Tongue (tissue), 2 donors: ENCODE measurements around the gene CTDSPL. TPM values are rescaled to one million over a fixed set of nuclear protein-coding genes. Genes with fewer than 3 reads are reported as not detected.

Source experiments
- DNase-seq: peaks from one replicate; pipeline ENCODE4 v3.0.0-alpha.2; 2015
- total RNA-seq: library from RNA; depleted of rRNA; stranded (reverse); fragments of >200 nt; gene quantifications from one replicate; pipeline ENCODE4 v1.2.3, GENCODE V29; 2014

The CTDSPL gene
- total RNA-seq, 1 donor from 2014 or later: 29.4 TPM

- DNase-seq: peak; percentile 55
Observed at GRCh38 chr3:37891227-37891626, 29.5 kb downstream of the CTDSPL start.

DNA sequence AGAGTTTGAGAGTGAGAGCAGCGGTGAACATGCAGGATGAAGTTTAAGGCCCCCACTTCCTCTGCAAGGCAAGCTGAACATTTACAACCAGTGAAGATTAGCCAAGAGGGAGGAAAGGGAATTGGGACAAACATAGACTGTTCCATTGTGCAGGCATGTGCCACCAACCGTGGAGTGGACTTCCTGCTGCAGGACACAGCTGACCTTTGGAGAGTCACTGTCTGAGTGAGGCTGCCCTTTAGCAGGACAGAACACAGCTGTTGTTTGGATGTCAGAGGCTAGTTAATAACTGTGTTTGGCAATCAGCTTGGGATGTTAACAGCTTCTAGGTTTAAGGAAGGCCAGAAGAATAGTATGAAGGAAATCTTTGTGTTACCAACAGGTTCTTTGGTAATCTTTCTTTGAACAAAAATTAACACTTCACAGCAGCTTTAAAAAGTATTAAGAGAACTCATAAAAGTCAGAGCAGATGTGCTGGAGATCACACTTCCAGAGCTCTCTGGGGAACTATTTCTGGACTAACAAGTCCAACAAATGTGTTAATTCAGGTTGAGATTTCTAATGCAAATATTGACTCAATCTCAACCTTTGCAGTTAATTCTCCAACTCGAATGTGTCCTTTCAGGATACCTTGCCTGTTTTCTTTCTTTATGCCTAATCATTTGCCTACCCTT is 31.4 kb downstream of the CTDSPL start:
- peak; percentile 37 for DNase-seq

DNA sequence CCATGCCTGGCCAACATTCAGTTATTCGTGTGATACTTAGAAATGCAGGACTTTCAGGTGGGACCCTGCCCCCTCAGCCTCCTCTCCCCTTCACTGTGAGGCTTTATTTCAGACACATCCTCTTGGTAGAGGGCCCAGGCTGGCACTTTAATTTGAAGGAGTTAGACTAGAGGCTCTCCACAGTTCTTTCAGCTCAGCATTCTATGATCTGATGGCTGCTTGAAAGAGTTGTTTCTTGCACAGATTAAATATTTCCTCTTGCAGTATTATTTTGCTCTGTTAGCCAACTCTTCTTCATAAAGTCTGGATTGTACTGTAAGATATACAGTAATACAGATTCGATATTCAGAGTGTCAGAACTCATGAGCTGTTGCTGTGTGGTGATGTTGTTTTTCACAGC is 35.1 kb downstream of the CTDSPL start:
- DNase-seq: no peak

GRCh38 chr3:37897763-37898162 is 36.1 kb downstream of the CTDSPL start:
- DNase-seq: no peak

DNA sequence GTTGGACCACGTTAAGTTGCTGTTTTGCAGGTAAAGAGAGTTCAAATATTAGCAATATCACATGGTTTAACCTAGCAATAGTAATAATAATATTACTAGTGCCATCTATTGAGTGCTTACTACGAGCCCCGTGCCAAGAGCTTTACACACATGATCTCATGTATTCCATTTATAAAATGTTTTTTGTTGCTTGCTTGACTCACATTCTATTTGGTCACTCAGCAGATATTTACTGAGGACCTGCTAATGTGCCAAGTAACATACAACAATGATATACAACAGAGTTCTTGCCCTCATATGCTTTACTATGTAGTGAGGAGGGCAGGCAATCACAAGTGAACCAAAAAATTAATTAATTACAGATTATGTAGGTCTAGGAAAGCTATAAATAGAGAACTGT is 36.7 kb downstream of the CTDSPL start:
- no peak for DNase-seq

DNA sequence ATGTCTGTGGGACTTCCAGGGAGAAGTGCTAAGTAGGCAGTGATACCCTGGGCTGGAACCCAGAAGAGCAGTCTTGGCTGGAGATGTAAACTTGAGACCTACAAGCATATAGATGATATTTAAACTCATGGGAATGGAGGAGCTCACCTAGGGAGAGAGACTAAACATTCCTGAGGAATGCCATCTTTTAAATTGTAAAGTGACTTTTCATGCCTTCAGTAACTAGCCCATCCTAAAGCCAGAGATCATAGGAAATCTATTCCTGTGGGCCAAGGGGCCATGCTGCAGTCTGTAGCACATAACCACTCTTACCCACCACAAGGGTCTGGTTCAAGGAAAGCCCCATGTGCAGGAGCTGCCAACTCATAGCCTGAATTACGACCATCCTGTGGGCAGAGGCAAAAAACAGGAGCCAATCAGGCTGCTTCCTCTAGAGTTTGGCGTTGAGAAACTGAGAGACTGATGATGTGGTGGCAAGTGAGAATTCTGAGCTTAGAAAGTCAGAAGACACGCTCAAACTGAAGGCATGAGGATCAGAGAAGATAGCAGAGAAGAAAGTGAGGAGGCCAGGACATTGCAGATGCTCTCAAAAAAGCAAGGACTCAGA is 37.5 kb downstream of the CTDSPL start:
- DNase-seq: no peak

- DNase-seq: no peak
Observed at GRCh38 chr3:37899711-37900306, 38.1 kb downstream of the CTDSPL start.

DNA sequence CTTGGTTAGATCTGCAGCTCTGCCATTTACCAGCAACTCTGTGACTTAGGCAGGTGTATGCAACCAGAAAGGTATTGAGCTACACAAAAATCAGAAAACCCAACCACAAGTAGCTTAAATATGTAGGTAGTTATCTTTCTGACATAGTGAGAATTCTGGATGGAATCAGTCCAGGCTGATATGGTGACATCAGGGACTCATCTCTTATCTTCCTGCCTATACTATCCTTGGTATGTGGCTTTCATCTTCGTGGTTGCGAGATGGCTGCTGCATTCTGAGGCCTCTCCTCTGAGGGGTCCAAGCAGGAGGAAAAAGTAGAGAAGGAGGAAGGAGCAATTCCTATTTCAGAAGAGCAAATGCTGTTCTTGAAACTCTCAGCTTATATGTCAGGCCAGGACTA is 40.0 kb downstream of the CTDSPL start:
- no peak for DNase-seq

GRCh38 chr3:37902674-37903073 is 41.0 kb downstream of the CTDSPL start:
- DNase-seq: no peak

GRCh38 chr3:37903320-37903719 is 41.6 kb downstream of the CTDSPL start:
- DNase-seq: no peak

- DNase-seq: no peak
Observed at GRCh38 chr3:37903734-37904133, 42.1 kb downstream of the CTDSPL start.

DNA sequence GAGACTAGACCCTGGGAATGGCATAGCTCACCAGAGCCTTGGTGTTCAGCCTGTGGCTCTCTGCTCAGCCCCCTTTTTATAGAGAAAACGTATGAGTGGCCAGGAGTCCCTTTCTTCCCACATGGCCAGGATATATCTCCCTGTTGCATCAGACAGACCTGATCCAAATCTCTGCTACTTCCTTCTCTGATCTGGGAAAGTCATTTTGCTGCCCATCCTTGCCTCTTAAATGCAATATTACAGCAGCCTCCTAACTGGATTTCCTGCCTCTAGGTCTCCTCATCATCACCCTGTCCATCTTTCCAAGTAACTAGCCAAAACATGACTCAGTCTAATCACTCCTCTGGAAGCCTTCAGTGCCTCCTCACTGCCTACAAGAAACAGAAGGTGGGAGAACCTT is 42.9 kb downstream of the CTDSPL start:
- DNase-seq: no peak

DNA sequence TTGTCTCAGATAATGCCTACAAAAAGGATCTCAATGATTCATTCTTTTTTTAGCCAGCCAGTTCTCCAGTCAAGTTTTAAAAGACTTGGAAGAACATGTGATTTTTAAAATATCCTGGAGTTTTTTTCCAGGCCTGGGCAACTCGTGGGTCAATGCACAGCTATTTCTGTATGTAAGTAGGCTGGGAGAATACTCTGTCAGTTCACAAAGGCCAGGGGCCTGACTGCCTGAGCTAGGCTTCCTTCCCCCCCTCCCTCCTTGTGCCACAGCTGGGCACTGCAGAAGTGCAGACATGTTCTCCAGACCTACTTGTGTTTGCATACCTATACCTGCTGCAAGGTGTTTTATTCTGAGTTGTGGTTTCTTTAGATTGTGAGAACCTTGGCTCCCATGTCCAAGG is 43.7 kb downstream of the CTDSPL start:
- no peak for DNase-seq

DNA sequence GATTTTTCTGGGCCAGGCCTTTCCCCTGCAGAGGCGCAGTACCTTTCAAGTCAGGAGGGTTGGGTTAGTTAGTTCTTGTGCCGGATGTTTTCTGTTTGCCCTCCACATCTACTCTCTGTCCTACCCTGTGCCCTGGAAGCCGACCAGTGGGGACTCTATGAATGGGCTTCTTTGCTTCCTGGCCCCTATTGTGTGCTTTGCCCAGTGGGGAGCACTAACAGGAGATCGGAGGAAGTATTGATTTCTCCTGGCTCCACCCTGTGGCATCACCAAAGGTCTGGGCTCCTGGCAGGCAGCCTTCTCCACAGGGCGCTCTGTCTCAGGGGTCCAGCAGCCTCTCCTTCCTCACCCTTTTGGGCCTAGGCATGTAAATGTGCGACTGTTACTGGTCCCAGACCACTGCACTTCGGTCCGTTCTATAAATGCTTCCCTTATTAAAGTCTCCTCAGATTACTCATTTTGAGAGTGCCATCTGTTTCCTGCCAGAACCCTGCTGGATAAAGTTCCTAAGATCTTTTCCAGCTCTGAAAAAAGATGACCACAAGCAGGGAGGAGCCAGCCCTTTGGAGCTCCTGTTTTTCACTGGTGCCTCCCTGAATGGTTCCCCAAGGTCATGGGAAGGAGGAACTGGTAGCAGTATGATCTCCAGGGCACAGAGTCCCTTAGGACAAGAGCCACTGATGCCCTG is 44.5 kb downstream of the CTDSPL start:
- DNase-seq: peak; percentile 73

DNA sequence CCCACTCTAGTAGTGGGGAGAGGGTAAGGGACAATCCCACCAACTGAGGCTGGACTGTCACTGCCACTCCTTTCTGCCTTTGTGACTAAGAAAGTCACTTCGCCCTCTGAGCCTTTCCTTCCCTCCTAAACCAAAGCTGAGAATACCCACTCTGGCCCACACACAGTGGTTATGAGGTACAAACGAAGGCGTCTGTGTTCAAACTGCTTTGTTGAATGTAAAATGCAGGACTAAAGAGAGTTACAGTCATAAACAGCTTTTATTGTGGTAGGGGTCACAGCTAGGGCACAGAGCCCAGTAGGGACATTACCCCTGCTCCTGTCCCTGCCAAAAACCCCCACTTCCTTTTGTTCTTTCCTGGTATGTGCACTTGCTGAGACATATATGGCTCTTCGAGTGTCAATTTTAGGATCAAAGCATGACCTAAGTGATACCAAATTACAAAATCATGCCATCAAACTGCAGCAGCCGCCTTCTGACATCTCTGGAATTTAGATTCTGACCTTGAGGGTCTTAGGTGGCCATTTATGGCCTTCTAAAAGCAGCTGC is 45.1 kb downstream of the CTDSPL start:
- peak; percentile 26 for DNase-seq

DNA sequence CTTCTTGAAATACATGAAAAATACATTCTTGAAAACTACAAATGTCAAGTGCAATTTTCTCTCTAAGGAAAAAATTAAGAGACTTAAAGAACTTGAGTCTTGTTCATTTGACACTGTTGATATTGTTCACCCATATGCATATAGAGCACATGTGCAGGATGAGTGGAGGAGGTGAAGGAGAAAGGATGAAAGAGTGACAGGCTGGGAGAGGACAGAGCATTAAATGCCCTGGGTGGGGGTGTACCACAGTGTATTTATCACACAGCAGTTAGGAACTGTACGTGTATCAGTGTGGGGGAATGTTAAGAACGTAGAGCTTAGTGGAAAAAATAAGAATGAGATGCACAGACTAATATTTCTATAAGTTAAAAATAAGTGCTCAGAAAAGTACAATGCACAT is 45.7 kb downstream of the CTDSPL start:
- no peak for DNase-seq

- DNase-seq: peak; percentile 41
Observed at GRCh38 chr3:37907906-37908305, 46.2 kb downstream of the CTDSPL start.

GRCh38 chr3:37909067-37909911 is 47.6 kb downstream of the CTDSPL start:
- no peak for DNase-seq

DNA sequence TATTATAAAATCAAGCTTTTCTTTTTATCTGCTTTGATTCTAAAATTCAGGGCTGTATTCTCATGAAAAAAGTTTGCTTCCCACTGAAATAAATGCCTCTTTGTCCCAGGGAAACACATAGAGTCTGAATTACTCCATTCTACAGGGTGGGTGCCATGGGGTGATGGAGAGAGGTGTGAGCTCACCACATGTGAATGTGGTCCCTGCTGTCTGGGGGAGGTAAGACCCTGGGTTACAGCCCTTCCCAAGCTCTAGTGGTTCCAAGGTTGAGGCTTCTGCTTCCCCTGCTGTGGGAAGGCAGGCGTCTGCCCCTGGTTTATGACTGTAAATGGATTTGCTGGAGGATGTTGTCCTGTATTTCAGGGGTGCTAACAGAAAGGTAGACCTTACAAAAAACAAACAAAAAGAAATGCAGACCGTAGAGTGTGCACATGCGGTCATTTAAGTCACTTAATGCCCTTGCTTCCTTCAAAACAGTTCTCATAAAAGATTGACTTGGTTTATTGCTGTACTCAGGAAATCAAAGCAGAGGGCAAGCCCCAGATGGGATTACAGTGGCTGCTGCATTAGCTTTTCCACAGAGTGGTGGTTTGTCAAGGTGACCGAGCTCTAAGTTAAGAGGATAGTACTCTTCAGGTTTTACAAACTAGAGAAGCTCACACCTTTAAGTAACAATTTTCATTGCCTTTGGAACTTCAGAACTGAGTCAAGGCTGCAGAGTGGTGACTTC is 49.2 kb downstream of the CTDSPL start:
- no peak for DNase-seq

DNA sequence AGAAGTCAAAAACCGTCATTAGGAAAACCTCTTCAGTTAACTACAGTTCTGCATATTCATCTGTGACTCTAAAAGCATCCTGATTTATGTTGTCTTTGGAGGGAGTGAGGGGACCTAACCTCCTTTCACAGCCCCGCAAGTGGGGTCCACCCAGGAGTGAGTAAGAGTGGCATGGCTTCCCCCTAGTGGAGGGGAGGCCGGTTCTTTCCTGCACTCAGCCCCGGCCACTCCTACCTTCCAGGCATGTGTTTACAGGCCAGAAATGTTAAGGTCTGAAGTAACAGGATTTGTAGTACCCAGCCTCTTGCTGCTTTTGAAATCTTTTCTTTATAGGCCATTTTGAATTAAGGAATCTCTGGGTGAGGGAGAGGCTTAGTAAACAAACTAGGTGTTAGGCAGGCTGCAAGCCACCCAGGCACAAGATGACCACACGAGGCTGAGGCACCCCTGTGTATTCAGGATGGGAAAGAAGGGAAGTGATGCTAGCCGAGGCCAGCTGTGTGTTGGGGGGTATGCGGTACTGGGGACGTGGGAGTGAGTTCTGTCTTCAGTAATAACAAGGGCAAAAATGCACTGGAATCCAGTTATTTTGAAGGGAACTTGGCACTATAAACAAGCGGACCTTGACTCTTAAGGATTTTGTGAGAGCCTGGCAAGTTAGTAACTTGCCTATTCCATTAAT is 50.5 kb downstream of the CTDSPL start:
- no peak for DNase-seq

GRCh38 chr3:37913522-37913921 is 51.8 kb downstream of the CTDSPL start:
- no peak for DNase-seq
